Lower leg skin (tissue), 4 donors: ENCODE measurements around the gene GRAMD4. TPM values are rescaled to one million over a fixed set of nuclear protein-coding genes. Genes with fewer than 3 reads are reported as not detected.

Experiments used
- DNase-seq, 2 donors: peaks; one replicate each; pipeline ENCODE4 v3.0.0-alpha.2; 2019; ENCODE audit warnings: low spot score in 2 of 2
- H3K4me3 ChIP-seq: fragments of 200-600 bp; sonication (generic); 2 replicates; pipeline ENCODE4 v1.5.1; 2017; ENCODE audit warnings: mild to moderate bottlenecking, low read depth; ENCODE audit not compliant: poor library complexity, severe bottlenecking
- CTCF ChIP-seq, 3 donors: fragments of 450-650 bp; IDR thresholded peaks; one replicate each; pipeline ENCODE4 v1.5.1; 2016; ENCODE audit warnings: antibody characterized with exemption in 3 of 3, mild to moderate bottlenecking in 3 of 3, moderate library complexity in 2 of 3
- POLR2A ChIP-seq, 2 donors: fragments of 450-650 bp; IDR thresholded peaks; one replicate each; pipeline ENCODE4 v1.6.1; 2016 to 2017; ENCODE audit warnings: antibody characterized with exemption in 2 of 2, mild to moderate bottlenecking in 1 of 2, moderate library complexity in 1 of 2
- WGBS, 2 donors: methylation state at CpG; one replicate each; pipeline ENCODE4 v1.1.5; 2018; 5-methylcytosine and 5-hydroxymethylcytosine counted together
- intact Hi-C: fragments of 100-400 bp; cut with DNase I; formaldehyde crosslinking; loops from one replicate; pipeline ENCODE4 v1.15.0; 2023; ENCODE audit warnings: low total_unique reads
- total RNA-seq, 4 donors: library from RNA; depleted of rRNA; stranded (reverse); fragments of >200 nt; gene quantifications; one replicate each; pipeline ENCODE4 v1.1.0, GENCODE V29; 2016

GRAMD4 gene
- total RNA-seq, 4 donors from 2014 or later: 78.7 to 136 (median 117) TPM

DNA sequence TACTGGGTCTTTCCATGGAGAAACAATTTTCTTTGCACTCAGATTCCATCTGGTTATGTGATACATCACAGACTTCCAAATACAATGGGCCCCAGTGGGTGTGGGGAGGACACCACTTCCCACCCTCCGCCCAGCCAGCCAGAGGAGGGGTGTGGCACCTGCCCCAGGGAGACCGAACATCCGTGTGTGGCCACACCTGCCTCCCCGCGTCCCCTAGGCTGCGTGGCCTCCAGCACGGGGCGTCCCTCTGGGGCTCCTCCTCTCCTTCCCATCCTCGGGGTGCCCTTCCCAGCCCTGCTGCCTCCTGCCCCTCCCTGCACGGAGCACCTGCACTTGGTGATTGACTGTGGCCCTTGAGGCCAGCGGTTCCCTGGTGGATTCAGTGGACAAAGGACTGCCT is 68.8 kb downstream of the GRAMD4 start:
- 44 to 58% methylated on average over 11 of the region's 11 CpGs for WGBS, 2 donors
- intact Hi-C loops: no loop called here
- no peak for DNase-seq
- no peak overlapping the region for H3K4me3 ChIP-seq
- TF ChIP-seq CTCF (IDR thresholded peaks at IDR 0.05) (no peak), POLR2A (IDR thresholded peaks at IDR 0.05) (no peak)

- 93 to 94% methylated on average over 20 of the region's 20 CpGs for WGBS, 2 donors
- no peak for TF ChIP-seq POLR2A (IDR thresholded peaks at IDR 0.05)
- no peak for TF ChIP-seq CTCF (IDR thresholded peaks at IDR 0.05)
- intact Hi-C loops: no loop called here
- DNase-seq: no peak
- H3K4me3 ChIP-seq: no peak overlapping the region
Measured at GRCh38 chr22:46690146-46690545, 70.0 kb downstream of the GRAMD4 start.

GRCh38 chr22:46691571-46691970 is 71.4 kb downstream of the GRAMD4 start:
- no peak for TF ChIP-seq POLR2A (IDR thresholded peaks at IDR 0.05)
- TF ChIP-seq CTCF (IDR thresholded peaks at IDR 0.05): no peak
- DNase-seq: no peak
- H3K4me3 ChIP-seq: no peak overlapping the region
- 94 to 97% methylated on average over 17 of the region's 17 CpGs for WGBS, 2 donors
- intact Hi-C loops: no loop called here

DNA sequence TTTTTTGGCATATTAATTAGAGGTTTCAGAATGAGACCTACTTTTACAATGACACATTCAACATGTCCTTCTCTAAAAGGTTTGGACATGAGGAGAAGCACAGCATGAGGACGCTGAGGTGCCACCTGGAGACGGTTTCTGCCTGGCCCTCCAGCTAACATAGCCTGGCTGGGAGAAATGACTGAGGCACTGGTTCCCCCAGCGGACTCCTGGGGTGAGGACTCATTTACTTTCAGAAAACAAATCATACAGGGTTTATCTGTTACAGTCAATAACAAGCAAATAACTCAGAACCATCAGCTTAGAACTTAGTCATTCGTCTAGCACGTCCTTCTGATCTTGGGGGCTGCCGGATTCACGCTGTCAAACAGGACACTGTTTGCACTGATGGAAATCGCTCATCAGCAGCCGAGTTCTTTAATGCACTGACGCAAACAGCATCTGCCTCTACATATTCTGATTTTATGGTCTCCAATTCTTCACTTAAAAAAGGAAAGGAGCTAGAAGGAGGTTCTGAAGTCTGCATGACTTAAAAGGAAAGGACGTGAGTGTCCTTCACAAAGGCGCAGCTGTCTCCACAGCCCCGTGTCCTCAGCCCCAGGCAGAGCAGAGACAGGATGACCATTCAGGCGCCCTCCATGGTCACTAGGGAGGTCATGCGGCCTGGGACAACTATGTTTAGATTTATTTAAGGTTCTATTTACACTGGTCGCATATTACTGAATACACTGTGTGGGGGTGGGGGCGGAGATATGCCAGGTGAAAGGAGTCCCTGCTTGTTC is 73.6 kb downstream of the GRAMD4 start:
- intact Hi-C loops: no loop called here
- no peak for TF ChIP-seq POLR2A (IDR thresholded peaks at IDR 0.05)
- TF ChIP-seq CTCF (IDR thresholded peaks at IDR 0.05): no peak
- DNase-seq: no peak
- 87 to 91% methylated on average over 17 of the region's 17 CpGs for WGBS, 2 donors
- H3K4me3 ChIP-seq: no peak overlapping the region

- TF ChIP-seq CTCF (IDR thresholded peaks at IDR 0.05) (no peak), POLR2A (IDR thresholded peaks at IDR 0.05) (no peak)
- H3K4me3 ChIP-seq: no peak overlapping the region
- intact Hi-C loops: no loop called here
- 89 to 97% methylated on average over 14 to 15 of the region's 15 CpGs for WGBS, 2 donors
- no peak for DNase-seq
Measured at GRCh38 chr22:46694416-46695170, 74.4 kb downstream of the GRAMD4 start.
